NK-92 (cell line): ENCODE measurements around the gene NXPE4.

Source experiments
- DNase-seq: peaks from one replicate; lab custom pipeline; 2025; ENCODE audit not compliant: unreplicated experiment; lab: John Stamatoyannopoulos, UW

Gene NXPE4

DNA sequence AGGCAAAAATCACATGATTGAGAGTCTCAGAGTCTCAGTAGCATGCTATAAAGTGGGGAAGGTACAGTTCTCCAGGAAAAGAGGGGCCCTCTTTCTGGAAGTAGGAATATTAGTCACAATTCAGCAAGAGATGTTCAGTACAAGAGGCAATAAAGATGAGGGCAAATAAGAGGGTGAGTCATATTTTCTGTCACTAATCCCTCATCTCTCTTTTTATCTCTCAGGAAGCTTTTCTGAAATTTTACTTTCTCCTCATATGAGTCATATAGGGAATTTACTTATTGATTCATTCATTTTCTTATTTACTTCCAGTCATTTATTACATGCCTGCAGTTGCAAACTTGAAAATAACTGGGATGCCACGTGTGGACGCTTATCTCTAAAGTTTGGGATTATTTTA, 32.5 kb downstream of the NXPE4 start:
- no peak for DNase-seq

DNA sequence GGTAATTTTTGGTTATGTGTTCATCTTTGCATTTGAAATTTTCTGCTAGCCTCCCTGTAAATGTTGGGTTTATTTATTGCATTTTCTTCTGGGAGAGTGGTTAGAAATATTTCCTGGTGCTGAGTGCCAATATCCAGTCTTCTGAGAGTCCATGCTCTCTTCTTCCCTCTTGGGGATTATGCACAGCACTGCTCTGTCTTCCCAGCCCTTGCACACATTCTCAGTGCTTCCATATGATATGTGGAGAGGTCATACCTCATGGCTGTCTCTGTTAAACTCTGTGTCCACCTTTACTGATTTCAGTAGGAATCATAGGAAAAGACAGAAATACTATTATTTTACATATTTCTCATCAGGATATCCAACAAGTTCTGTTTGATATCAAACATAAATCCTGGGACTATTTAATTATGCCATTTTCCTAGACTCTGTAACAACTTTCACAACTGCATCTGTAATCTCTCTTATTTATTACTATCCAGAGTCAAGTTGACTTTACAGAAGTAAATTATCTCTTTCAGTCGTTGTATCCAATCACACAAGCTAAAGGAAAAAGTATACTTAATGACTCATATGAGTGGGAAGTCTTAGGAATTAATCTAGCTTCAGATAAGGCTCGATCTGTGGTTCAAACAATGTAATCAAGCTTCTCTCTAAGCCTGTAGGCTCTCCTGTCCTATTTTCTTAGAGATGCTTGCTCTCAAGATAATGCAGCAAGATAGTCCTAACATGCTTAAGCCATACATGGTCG, 33.2 kb downstream of the NXPE4 start:
- DNase-seq = no peak

DNA sequence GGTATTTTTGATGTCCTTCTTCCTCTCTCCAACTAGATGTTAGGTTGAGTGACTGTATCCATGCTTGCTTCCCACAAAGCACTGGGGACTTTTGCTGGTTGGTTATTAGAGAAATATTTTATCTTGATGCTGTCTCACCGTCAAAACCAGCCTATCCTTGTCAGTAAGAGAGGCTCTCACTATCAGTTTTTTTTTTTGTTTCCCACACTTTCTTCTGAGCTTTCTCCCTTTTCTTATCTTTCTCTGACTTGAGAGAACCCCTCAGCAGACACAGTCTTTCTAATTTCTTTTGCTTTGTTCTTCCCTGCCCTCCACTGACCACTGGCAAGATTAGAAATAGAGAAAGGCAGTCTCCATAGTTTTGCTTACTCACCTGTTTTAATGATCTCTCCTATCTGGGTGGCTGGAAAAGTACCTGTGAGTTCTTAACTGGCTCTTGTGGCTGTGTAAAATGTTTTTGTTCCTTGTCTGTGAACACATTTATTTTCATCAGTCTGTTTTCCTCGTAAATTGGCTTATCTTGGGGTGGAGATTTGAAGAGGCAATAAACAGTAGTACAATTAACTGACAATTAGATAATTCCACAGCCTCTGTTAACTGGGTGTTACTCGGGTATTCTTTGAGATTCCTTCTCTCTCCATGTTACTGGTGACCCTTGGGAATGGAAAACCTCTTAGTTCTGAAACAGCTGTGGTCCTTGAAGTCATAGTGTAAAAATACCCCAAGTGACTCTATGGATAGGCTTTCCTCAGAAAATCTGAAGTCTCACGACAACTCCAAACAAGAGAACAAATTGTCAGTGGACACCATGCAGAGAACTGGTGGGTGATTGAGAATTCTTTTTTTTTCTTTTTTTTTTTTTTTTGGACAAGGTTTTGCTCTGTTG, 35.9 kb downstream of the NXPE4 start, which contains the start of gene NXPE1:
Gene NXPE1 (minus strand): TSS at position 457 of the 886 bp plus-strand sequence. CDS start 8,680 bp downstream, outside the sequence.
- DNase-seq = no peak

DNA sequence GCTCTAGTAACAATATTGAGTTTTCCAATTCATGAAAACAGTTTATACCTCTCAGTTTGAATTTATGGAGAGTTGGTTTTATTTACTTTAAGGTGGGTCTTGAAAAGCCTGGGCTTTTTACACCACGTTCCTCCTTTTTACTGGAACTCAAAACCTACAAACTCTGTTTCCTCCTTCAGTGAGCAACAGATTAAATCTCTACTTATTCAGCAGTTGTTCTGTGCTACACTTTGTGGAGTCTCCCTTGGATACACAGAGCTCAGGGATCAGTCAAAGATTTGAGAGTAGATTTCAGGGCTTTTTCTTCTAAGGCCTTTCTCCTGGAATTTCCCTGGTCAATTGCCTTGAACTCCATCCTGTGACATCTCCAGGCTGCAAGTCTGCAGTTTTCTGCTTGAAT, 39.5 kb downstream of the NXPE4 start:
- DNase-seq = no peak

DNA sequence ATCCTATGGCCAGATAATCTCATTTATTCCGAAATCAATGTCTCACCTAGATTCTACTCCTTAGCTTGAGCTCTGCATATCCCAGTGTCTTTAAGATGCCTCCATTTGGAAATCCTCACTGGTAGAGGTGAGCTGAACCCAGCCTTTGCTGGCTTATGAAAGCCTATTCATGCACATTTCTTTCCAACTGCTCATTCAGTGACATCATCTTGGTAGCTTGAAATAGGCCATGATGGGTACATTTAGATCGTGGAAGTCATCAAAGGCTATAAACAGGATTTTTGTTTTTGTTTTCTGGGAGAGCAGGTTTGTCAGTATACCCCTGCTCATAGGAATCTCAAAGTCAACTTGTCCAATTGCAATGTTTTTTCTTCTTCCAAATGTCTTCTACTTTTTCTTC, 41.9 kb downstream of the NXPE4 start:
- DNase-seq = no peak

DNA sequence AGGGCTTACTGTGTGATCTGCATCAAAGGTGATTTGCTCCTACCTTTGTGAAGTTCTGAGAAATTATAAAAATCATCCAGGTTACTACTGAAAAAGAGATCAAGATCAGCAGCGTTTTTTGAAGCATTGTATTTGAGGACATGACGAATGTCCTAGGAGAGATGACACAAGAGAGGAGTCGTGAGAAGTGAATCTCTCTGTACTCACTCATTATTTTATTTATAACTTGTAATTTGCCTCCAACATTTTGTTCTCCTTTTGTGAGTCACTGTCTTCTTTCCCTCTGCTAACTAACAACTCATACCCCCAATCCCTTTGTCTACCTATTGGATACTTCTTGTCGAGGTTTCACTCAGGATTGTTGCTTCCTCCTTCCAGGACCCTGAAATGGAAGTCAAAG, 44.5 kb downstream of the NXPE4 start:
- DNase-seq = no peak

DNA sequence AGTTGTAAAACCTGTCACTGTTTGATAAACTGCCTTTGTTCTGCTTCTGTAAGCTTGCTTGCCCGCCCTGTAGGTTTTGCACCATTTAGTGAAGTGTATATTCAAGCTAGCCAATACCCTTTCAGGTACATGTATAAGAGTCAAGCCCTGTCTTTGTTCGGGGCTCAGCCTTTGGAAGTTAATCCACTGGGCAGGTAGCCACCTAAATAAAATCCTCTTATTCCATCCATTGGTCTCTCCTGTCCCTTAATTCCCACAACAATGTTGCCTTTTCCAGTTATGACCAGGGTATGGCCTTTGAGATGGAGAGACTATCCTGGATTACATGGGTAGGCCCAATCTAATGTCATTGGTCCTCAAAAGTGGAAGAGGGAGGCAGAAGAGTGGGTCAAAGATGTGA, 69.9 kb downstream of the NXPE4 start:
- DNase-seq = no peak

DNA sequence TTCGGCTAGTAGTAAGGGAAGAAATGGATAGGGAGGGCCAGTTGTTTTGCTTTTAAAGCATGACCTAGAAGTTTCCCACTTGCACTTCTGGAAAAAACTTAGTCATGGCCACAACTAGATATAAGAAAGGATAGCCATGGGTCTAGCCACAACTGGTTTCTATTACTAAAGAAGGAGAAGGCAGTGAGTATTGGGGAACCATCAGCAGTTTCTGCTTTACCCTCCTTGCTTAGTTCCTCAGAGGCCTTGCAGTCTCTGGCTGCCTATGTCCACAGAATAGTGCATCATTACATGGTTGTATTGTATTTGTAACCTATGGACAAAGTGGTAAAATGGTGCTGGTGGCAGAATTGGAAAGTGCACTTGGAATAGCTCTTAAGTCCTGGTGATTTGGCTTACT, 71.5 kb downstream of the NXPE4 start:
- no peak for DNase-seq

DNA sequence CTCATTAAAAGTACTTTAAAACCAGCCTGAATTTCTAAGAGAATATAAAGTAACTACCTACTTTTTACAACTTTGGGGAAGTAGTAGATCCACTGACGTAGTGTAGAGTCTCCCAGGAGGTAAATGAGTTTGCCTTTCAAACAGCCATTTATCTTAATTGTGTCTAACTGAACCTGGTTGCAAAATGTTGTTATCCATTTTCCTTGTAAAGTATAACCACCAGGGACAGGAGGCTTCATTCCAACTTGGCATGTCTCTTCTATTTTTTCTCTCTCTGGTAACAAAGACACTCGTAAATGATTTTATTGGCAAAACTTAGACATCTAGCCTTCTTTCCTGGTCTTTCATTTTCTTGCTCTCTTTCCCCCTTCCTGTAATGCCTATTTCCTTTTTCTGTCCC, 72.8 kb downstream of the NXPE4 start:
- no peak for DNase-seq
